HG03139 (cell line): Measurements from ENCODE around the gene GSK3A.
"Not testable (repeated sequence)": the region's sequence is repeated elsewhere in the genome, so short reads cannot be mapped to it uniquely, and the experiment has no call there.

Experiments used
- ATAC-seq: cut with Tn5 transposase; IDR thresholded peaks from one replicate; pipeline ENCODE4 v1.9.1; 2021; ENCODE audit not compliant: unreplicated experiment

Gene GSK3A

DNA sequence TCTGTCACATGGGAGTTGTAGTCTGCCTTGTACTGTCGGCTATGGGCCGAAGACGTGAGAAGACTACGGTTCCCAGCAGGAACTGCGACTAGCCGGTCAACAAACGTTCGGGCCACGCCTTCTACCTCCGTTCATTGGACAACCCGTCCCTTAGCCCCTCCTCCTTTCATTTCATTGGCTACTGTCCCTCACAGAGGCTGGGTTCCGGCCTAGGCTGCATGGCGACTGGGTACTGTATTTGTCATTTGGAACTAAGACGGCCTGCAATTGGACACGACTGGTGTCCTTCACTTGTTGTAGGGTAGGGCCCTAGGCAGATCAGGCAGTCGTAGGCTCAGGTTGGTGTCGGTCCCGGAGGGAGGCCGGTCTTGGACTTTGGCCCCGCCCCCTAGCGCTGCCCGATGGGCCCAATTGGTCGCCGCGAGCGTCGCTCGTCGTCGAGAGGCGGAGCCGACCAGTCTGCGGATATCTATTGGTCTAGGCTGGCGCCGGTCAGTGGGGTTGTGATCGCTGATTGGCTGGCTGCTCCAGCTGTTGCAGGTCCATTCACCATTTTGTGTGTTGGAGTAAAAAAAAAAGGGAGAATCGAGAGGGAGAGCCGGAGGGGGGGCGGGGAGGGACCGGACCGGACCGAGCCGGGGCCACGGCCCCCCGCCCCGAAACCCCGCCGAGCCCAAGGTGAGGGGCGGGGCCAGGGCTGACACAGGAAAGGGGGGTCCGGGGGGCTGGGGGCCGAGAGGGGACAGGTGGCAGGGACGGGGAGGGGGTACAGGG is 26.5 kb upstream of the GSK3A start, which contains the start of gene CIC:
Gene CIC (plus strand): TSS at position 549 of the 774 bp plus-strand sequence. CDS start 2,532 bp downstream, outside the sequence.
- ATAC-seq: peak; percentile 72

DNA sequence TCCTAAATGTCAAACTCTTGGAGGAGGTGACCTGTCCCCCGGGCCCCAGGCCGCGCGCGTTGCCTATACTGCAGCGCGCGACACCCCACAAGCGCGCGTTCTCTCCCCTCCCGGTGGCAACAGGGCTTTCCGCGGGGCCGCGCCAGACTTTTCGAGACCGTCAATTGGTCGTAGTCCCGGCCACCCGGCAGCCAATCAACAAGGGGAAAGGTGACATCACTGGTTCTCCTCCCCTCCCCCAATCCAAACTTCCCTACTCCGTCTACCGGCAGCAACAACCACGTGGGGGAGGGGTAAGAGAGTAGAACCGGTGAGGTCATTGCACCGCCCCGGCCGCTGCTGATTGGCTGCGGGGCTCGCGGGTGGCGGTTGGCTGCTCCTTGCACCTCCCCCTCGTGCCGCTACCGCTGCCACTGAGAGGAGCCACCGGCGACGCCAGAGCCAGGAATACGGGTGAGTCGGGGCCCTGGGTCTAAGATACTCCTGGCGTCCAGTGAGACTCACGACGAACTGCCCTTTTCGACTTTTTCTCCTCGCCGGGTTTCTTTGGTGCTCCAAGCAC is 25.8 kb upstream of the GSK3A start:
- ATAC-seq: peak; percentile 46

DNA sequence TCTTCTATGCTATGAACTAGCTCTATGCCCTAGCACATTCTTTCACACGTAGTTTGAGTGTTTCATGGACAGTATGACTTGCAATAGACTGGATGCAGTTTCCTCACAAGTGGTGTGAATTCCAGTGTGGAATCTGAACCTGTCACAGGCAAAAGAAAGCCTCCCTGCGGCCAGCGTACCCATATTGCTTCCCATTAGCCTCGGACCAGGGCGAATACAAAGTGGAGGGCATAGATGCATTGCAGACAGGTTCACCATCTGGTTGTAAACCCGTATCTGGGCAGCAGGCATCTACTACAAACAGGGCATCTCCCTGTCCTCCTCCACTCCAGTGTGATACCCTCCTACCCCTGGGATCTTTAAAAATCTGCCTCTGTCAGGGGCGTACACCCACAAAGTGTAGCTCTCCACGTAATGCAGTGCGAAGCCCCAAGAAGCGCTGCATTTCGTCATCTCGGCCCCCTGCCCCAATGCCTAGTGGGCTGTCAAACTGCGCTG is 25.3 kb upstream of the GSK3A start:
- no peak for ATAC-seq

DNA sequence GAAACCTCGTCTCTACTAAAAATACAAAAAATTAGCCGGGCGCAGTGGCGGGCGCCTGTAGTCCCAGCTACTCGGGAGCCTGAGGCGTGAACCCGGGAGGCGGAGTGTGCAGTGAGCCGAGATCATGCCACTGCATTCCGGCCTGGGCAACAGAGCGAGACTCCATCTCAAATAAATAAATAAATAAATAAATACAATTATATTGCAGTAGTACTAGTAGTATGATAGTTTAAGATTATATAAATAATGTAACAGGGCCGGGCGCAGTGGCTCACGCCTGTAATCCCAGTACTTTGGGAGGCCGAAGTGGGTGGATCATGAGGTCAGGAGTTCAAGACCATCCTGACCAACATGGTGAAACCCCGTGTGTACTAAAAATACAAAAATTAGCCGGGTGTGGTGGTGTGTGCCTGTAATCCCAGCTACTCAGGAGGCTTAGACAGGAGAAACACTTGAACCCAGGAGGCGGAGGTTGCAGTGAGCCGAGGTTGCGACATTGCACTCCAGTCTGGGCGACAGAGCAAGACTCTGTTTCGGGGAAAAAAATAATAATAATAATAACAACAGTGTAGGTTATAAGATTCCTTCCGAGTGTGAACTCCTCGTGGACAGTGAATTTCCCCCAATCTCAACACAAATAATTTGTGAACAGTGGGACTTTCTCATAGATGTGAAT is 24.7 kb upstream of the GSK3A start:
- not testable (repeated sequence) for ATAC-seq

DNA sequence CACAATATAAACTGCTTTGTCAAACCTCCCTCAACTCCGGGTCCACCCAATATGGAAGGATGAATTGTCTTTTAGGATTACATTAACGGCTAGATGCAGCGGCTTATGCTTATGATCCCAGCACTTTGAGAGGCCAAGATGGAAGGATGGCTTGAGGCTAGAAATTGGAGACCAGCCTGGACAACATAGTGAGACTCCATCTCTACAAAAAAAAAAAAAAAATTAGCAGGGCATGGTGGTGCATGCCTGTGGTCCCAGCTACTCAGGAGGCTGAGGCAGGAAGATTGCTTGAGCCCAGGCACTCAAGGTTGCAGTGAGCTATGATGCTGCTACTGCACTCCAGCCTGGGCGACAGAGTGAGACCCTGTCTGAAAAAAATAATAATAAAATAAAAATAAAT is 23.7 kb upstream of the GSK3A start:
- ATAC-seq: not testable (repeated sequence)

DNA sequence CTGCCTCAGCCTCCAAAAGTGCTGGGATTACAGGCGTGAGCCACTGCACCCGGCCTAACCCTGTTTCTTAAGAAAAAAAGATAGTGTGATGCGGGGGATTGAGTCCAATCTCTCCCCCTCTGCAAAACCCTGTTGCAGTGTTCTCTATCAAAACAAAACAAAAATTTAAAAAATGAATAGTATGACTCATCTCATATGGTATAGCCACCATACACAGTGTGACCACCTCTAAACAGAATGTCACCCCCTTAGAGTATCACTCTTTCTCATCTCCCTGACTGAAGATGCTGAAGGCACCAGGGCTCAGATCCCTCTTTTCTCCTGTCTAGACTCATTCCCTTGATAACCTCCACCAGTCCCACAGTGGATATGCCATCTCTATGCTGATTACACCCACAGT is 19.4 kb upstream of the GSK3A start:
- no peak for ATAC-seq

DNA sequence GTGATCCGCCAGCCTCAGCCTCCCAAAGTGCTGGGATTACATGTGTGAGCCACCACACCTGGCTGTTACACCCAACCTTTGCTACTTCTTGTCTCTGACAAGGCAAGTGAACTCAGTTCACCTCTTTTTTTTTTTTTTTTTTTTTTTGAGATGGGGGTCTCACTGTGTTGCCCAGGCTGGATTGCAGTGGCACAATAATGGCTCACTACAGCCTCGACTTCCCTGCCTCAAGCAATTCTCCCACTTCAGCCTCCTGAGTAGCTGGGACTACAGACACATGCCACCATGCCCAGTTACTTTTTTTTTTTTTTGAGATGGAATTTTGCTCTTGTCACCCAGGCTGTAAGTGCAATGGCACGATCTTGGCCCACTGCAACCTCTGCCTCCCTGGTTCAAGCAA is 15.4 kb upstream of the GSK3A start:
- not testable (repeated sequence) for ATAC-seq

DNA sequence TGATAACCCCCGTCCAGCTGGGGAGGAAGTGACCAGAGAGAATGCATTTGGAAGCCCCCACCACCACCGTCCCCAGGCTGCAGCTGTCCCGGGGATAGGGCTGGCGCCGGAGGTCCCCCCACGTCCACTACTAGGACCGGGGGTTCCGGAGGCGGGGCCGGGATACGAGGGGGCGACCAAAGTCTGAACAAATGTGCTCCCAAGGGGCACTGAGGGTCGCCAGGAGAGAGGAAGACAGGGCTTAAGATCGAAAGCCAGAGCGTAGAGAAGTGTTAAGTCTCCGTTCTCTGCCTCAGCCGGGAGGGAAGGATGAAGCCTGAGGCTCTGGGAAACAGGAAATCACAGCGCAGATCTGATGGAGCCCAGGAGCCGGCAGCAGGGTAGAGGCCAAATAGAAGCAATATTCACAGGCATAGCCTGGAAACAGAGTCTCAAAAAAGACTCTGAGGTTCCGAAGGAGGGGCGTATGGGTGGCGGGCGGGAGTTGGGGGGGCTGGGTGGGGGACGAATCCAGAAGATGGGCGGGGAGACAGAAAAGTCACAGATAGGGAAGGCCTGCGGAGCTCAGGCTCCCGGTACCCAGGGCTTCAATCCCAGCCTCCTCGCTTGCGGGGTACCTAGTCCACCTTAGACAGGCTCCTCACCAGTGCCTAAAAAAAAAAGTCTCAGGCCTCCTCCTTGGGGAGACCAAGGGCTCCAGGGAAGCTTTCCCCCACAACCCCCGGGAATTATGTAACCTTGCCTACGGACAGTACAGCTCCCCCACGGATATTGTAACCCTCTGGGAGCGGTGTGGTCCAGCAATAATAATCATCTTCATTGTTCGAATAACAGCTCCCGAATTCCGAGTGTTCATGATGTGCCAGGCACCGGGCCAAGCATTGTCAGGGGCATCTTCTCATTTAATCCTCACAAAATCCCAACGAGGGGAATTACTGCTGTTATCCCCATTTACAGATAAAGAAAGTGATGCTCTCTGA is 13.7 kb upstream of the GSK3A start:
- no peak for ATAC-seq

DNA sequence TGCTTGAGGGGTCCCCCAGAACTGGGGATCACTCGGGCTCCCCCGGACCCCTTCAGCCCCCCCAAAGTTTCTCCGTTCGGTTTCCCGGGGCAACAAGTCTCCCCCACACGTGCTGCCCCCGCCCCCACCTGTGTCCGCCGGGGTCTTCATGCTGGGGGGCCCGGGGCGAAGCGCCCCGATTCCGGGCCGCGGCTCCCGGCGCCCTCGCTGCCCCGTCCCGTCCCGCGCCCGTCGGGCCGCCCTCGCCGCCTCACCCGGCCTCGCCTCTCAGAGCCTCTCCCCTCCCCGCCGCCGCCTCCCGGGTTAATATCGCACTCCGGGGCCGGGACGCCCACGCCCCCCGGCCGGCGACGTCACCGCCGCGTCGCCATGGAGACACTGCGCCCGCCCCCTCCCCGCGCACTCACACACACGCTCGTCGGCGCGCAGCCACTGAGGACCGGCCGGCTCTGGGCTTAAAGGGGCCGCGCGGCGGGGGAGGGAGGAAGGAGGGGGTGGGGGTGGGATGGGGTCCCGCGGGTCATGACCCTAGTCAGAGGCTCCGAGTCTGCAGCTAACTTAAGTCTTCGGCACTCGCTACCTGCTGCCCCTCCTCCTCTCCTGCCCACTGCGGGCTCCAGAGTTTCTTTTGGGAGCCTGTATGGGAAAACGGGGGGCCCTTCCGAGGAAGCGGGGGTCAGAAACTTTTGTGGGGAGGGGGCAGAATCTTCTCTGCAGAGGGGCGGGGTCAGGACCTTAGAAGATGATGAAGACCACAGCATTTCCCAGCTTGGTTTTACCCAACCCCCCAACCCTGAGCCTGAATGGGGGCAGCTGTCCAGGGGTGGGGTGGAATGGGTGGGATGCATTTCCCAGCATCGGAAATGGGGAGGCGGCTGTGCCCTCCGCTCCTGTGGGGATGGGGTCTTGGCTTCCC is 12.7 kb upstream of the GSK3A start, which contains the start of gene ERF:
Gene ERF (minus strand): TSS at position 279 of the 916 bp plus-strand sequence. CDS start 129 bp downstream, at position 150.
- peak; percentile 52 for ATAC-seq

DNA sequence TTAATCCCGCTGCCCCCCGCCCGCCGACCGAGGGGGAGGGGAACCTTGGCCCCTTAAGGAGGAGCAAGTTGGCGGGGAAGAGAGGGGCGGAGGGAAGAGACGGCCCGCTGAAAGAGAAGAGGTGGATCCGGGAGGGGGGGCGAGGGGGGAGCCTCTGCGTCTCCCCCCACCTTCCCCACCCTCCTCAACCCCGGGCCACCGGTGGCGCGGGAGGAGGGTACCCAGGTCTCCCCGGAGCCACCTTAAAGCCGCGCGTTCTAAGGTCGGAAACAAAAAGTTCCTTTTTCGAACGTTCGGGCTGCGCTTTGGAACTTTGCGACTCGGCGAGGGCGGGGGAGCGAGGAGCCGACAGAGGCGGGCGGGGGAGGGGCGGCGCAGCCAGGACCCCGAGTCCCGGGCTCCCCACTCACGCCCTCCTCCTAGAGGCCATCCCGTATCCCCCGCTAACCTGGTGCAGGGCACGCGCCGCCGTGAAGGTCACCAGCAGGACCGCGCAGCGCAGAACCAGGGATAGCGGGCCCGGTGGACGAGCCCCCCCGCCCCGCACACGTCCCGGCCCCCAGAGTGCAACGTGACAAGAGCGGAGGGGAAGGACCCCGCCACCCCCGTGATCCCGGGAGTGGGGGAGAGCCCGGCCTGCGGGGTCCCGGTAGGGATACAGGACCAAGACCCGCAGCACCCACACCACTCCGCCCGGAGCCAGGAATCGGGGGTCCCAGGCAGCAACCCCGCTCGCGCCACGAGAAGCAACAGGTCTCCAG is 11.9 kb upstream of the GSK3A start:
- ATAC-seq: peak; percentile 18

DNA sequence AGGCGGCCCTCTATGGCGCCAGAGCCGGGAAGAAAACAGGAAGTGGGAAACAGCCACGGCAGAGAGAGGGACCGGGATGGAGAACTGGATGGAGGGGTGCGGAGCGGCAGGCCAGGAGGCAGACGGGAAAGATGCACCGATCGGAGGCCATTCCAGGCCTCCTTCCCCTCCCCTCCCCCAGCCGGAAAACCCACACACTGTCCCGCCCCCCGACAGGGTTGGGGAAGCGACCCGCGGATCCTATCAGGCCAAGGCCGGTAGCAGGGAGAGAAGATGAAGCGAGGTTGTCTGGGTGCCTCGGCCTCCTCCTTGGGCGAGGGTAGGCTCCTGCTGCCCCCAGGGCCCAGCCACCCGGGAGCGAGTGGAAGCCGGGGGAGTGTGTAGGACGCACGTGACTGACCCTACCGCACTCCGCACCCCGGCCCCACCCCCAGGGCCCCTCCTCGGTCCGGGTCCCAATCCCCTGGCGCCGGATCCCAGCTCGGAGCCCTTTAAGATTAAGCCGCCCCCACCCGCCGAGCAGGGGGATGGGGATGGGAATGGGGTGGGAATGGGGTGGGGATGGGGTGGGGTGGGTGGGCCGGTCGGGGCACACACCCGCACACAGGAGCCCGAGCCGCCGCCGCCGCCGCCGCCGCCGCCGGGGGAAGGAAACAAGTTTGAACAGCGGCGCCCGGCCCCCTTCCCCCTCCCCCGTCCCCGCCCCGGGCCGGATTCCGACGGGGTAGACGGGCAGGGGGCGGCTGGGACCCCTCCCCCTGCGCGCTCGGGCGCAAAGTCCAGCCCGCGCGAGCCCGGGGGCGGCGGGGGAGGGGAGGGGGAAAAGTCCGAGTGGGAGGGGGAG is 11.1 kb upstream of the GSK3A start:
- peak; percentile 17 for ATAC-seq

DNA sequence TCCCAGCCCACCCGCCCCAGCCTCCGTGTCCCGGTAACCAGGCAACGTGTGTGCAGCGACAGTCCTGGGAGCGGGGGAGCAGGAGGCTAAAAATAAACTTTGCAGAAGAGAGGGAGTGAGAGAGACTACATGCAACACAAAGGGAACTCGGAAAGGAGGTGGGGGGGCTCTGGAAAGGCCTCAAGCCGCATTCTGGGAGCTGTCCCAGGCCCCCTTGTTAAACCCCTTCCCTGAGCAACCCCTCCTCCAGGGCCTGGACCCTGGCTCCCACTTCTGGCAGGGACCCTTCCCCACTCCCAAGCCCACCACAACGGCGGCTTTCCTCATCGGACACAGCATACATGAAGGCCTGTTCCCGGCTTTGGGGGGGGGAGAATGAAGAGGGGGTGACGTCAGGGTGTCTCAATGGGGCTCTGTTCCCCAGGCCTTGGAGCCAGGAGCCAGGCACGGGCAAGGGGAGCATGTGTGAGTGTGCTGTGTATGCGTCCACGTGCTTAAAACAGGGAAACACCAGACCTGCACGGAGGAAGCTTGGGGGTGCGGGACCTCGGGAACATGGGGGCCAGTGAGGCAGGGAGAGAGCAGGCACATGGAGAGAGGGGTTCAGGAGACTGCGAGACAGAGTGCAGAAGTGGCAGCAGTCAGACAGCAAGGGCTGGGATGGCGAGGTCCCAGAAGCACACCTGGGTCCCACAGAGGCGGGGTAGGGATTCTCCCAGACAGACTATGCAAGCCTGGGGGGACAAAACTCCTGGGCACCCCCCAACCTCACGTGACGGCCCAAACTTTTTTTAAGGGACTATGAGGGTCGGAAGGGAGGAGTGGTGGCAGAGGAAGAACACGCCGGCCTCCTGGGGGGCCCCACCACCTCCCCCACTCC is 10.2 kb upstream of the GSK3A start:
- ATAC-seq: no peak

DNA sequence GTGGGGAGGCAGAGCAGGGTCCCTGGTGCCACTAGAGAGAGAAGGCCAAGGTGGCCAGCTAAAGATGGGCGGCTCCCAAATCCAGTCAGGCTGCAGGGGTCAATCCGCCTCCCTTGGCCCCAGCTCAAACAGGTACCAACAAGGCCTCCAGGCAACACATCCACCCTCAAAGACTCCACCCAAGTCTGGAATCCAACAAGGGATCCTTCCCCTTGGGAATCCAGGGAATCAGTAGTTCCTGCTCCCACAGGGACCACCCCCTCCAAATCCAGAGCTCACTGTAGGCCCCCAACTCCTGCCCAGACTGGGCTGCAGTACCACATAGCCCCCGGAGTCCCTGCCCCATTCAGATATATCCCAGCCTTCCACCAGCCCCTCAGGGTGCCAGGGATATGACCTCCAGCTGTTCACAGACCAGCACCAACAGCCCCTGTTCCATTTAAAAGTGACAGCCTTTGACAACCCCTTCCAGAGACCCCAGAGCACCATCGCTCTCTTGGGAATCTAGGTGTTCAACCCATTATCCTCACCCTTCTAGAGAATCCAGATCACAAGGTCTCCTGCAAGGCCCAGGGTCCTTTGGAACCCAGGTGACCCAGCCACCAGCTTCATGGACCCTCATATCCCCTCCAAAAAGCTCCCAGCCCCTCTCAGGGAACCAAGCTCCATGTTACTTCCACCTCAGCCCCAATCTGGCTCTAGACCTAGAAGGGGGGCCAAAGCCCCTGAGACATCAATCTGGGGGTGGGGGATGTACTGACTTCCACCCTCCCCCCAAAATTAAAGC is 9.4 kb upstream of the GSK3A start:
- no peak for ATAC-seq

DNA sequence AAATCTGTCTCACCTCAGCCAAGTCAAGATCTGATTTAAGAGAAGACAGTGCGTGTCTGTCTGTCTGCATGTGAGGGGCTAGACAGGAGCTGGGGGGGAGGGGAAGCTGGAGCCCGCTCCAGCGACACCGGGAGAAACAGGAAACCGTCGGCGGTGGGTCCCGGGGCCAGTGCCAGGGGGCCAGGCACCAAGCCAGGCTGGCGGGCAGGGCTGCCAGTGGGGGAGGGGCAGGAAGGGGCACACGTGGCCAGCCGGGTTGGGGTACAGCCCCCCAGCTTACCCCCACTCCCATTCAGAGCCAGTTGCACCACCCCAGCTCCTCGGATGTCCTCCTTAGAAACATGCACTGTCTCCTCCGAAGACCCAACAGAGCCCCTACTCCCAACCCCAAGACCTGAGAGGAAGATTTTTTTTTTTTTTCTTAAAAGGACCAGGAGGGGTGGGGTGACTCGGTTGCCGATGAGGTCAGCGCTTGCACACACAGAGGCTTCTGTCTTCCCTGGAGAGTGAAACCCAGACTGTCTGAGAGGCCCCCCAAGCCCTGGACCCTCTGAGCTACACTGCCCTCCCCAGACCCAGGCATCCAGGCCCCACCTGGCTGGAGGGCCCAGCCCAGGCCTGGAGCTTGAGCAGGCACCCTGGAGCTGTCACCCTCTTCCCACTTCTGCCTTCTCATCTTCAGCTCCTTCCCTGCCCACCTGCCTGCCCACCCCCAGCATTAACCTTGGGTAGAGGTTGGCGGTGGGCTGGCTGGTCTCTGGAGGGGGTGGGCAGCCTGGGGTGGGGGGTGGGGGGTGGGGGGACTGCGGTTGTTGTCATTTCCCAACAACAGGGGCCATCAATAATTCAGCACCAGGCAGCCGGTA is 8.5 kb upstream of the GSK3A start:
- ATAC-seq: no peak

DNA sequence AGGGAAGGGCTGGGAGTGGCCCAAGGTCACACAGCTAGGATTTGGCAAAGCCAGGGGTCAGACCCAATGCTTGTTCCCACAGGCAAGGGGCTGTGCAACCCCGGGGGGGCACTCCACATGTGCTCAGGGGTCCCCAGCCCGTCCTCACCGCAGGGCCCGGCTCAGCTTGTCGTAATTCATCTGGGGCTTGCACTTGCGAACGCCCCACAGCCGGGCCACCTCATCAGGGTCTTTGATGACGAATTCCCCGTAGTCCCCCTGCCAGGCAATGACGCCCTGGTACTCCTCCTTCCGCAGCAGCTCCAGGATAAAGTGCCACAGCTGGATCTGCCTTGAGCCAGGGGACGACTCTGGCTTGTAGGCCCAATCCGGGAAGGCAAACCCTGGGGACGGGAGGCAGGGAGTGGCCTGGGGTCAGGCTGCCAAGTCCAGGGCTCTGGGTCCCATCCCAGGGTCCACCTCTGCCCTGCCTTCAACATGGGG is 7.8 kb upstream of the GSK3A start:
- ATAC-seq: no peak
